ENCODE measurements around the gene CD28.

CD28 gene

DNA sequence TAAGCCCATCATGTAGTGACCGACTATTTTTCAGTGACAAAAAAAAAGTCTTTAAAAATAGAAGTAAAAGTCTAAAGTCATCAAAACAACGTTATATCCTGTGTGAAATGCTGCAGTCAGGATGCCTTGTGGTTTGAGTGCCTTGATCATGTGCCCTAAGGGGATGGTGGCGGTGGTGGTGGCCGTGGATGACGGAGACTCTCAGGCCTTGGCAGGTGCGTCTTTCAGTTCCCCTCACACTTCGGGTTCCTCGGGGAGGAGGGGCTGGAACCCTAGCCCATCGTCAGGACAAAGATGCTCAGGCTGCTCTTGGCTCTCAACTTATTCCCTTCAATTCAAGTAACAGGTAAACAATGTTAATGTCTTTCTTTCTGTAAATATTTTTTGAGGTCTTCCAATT lies at the start of gene CD28:
Gene CD28, plus strand, starts transcription at position 237 of the 400 bp plus-strand sequence. Its CDS starts 58 bp downstream, at position 295.
- DNase-seq (ENCODE audit: low read depth in 2 of 2): peak; percentile 70 to 77

- no peak for DNase-seq (ENCODE audit: low read depth in 2 of 2)
These were observed 46.9 kb upstream of the CD28 start for GRCh38 chr2:203659331-203660049.

GRCh38 chr2:203660465-203660864 lies 46.0 kb upstream of the CD28 start:
- no peak for DNase-seq (ENCODE audit: low read depth in 2 of 2)

DNA sequence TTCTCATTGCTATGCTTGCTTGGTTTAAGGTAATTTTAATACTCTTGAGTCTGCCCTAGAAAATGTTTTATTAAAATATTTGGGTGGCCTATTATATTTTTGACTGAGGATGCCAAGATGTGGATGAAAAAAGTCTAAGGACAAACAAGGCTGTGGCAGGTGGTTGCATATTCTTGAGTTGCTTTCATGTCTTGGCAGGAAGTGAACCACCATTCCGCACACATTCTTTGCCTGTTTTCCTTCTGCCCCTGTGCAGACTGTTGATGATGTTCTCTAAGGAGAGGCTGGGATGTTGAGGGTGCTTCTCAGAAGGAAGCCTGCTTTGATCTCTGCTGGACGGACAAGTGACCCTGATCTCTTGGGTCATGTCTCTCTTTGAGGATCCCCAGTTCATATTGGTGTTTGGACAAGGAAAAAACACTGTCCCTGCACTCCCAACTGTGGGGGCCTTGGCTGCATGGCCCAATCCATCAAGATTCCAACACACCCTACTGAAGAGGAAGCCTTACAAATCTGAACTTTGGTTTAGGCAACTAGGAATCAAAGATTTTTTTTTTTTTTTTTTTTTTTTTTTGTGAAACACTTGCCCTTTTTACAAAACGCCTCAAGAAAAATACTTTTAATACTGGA lies 45.0 kb upstream of the CD28 start:
- DNase-seq (ENCODE audit: low read depth in 2 of 2): no peak

DNA sequence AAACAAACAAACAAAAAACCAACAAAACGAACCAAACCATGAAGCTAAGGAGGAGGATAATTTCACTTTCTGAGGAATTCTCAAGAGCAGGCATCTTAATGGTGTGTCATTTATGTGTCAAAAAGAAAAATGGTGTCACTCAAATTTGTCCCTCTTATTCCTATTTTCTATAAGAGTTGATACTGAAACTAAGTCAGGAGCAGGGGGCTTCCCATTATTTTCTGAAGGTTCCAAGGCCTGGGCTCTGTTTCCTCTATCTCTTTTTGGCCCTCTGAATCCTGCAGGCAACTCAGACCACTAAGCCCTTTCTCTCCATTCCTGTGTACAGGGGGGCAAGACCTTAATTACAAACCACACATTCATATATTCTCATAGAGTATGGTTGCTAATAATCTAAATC lies 44.0 kb upstream of the CD28 start:
- no peak for DNase-seq (ENCODE audit: low read depth in 2 of 2)

DNA sequence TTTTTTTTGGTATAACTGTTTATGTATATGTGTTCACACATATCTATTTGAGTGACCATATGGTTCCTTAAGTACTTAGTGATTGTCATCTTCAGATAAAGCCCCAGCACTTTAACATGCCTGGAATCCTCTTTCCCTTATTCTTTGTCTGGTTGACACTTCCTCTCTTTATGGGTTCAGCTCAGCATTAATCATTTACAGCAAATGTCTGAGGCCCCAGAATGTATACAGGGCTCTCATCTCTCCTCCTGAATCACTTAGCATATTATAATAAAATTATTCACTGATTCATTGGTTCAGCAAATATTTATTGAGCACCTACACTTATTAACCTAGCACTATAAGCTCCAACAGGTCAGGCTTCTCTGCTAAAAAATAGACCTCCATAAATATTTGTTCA lies 43.5 kb upstream of the CD28 start:
- no peak for DNase-seq (ENCODE audit: low read depth in 2 of 2)

GRCh38 chr2:203664029-203664755 lies 42.2 kb upstream of the CD28 start:
- DNase-seq (ENCODE audit: low read depth in 2 of 2): no peak

DNA sequence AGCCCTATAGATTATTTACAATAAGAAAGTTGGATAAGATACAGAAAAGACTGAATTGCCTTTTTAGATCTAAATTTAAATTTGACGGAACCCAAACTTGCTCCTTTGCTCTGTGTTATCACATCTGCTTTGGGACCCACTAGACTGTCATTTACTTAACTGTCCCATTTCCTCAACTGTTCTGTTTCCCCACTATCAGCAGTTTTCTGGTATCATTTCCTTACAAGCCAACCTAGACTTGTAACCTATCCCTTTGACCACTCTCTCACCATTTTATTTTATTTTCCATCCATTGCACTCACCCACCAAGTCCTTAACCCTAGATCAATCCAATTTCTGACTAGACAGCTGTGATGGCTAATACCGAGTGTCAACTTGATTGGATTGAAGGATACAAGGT lies 38.6 kb upstream of the CD28 start:
- no peak for DNase-seq (ENCODE audit: low read depth in 2 of 2)

GRCh38 chr2:203669820-203670219 lies 36.6 kb upstream of the CD28 start:
- DNase-seq (ENCODE audit: low read depth in 2 of 2): no peak

GRCh38 chr2:203670939-203671338 lies 35.5 kb upstream of the CD28 start:
- DNase-seq (ENCODE audit: low read depth in 2 of 2): no peak

DNA sequence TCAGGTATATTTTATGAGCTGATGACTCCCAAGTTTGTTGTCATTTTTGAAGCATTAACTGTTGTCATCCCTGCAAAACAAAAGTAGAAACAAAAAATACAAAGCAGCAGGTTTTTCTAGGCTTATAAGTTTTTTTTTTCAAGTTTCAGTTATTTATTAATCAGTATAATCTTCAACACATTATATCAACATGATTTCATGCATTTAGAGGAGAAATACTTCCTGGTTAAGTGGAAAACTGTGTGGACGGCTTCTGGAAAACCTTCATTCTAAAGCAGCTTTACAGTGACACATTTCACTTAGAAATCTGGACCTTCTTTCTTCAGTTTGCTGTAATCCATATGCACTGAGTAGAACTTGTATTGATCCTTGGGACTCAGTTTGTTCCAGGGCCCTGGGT lies 34.6 kb upstream of the CD28 start:
- no peak for DNase-seq (ENCODE audit: low read depth in 2 of 2)

- no peak for DNase-seq (ENCODE audit: low read depth in 2 of 2)
These were observed 33.6 kb upstream of the CD28 start for GRCh38 chr2:203672856-203673255.

DNA sequence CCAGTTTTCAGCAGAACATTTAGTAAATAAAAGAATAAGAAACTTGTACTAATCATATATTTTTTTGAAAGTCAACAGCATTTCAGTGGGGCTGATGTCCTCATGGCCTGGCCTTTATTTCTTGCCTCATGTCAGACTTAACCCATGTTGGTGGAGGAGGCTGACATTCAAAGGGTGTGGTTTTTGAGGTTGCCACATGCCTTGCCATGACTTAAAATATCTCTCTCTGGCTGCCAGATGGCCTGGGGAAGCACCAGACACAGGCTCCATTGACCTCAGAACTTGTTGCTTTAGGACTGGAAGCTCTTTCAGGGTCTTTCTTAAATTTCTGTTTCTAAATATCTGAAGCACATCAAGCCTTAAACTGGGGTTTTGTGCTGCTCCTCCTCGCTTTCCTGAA lies 32.5 kb upstream of the CD28 start:
- no peak for DNase-seq (ENCODE audit: low read depth in 2 of 2)

DNA sequence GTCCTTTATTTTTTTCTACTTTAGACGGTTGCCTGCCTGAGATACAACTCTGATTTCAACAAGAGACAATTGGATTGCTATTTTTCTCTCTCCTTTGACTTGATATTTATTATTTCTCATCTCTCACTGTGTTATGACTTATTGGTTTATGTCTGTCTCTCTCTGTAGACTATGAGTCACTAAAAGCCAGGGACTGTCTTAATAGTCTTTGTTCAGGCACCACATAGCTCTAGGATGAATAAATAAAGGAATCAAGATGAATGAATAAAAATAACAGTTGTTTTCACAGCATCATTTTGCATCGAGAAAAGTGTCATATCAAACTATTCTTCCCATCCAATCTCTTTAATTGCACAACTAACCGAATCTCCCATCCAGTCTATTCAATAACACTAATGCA lies 31.4 kb upstream of the CD28 start:
- no peak for DNase-seq (ENCODE audit: low read depth in 2 of 2)

DNA sequence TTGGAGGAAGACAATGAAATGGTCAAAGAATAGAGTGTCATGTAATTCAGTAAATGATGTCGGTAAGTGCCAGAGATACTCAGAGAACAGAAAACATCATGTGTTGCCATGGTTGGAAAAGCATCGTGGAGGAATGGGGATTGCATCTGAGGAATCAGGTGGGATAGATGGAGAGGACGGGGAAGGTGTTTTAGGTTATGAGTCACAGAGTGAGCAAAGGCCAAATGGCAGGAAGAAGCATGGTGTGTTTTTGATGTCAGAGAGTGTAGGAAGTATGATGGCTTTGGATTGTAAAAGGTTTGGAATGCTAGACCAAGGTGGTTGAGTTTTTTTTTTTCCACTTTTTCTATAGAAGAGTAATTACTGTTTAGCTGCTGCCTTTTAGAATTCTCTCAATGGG lies 27.5 kb upstream of the CD28 start:
- DNase-seq (ENCODE audit: low read depth in 2 of 2): no peak

- no peak for DNase-seq (ENCODE audit: low read depth in 2 of 2)
These were observed 27.0 kb upstream of the CD28 start for GRCh38 chr2:203679401-203679800.

DNA sequence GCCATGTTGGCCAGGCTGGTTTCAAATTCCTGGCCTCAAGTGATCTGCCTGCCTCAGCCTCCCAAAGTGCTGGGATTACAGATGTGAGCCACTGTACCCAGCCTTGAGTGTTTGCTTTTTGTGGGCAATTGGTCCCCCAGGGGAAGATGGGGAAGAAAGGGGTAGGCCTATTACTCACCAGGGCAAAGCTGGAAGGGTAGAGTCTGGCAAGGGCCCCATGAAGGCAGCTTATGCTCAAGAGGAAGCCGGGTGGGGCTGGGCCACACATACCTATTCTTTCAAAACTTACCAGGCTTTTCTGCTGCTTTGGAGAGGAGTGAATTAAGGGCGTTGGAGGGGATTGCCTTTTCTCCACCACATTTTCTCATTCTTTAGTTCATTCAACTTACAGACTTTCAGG lies 24.5 kb upstream of the CD28 start:
- DNase-seq (ENCODE audit: low read depth in 2 of 2): no peak

DNA sequence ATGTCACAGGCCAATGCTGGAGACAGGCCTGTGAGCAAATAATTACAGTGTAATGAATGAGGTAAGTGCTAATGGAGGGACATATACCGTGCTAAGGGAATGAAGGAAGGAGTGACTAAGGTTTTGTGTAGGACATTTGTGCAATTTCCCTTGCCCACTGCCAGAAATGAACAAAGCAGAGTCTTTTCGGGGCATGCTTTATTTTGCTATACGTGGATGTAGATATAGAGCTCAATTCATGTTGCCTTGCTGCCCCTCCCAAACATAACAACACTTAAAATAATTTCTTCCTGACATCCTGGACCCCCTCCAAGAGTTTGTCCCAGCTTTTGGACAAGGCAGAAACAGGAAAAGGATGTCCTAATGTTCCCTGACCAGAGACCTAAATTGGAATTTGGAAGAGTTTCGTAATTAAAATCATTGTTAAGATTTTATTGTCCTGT lies 23.7 kb upstream of the CD28 start:
- no peak for DNase-seq (ENCODE audit: low read depth in 2 of 2)

DNA sequence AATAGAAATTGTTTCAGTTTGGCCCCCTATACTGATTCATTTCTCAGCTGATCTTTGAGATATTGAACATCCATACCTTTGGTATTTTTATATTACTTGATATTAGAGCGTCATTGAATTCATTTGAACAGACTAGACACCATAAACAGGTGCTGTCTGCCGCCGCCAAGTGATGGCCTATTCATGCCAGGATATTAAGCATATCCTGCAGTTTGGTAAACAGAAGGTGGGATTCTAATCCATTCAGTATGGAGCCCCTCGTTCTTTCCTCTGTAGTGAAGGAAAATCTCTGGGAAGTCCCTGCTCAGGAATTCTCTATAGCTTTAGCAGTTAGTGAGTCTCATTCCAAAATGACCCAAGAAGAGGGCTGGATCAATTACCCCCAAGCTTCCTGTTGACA lies 23.0 kb upstream of the CD28 start:
- DNase-seq (ENCODE audit: low read depth in 2 of 2): no peak

DNA sequence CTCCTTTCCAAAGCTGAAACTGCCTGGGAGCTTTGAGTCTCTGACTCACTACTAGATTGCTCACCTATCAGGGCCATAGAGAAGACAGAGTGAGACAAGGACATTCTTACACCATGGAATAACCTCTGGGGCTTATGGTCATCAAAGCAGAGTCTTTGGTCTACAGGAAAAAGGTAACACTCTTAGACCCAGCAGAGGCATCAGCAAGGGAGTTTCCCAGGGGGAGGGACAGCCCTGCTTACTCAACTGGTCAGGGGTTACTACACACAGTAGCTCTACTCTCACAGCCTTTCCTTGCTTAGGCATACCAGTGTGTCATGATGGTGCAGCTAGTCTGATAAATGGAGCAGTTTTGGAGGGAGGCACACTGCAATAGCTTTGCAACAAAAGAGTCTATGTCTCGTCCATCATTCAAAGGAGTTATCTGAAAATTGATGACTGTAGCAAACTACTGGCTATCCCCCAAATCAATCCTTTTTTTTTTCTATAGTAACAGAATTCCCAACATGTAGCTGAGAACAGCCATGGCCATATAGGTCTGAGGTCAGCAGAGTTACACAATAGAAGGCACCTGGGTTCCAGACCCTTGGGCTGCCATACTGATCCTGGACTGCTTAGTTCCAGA lies 22.4 kb upstream of the CD28 start:
- DNase-seq (ENCODE audit: low read depth in 2 of 2): no peak

DNA sequence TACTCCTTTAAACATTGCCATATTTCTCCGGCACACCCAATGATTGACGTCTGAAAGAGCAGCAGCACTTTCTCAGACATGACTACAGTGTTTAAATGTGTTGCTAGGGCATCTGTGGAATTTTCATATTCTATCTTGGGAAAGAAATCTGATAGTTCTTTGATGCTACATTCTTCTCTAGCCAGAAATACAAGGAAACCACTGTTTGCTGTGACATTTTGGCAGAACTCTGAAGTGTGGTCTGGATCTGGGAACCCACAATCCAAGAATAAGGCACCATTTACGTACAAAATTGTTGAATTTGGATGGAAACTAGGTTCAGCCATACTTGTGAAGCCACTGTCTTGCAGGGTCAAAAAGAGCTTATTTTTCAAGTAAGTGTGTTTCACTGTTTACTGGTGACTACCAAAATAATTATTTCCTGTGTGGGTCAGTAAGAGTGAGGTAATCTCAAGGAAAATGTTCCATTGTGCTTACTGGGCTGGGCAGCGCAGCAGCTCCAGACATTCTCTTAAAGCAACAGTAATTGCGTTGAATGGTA lies 21.3 kb upstream of the CD28 start:
- DNase-seq (ENCODE audit: low read depth in 2 of 2): no peak

DNA sequence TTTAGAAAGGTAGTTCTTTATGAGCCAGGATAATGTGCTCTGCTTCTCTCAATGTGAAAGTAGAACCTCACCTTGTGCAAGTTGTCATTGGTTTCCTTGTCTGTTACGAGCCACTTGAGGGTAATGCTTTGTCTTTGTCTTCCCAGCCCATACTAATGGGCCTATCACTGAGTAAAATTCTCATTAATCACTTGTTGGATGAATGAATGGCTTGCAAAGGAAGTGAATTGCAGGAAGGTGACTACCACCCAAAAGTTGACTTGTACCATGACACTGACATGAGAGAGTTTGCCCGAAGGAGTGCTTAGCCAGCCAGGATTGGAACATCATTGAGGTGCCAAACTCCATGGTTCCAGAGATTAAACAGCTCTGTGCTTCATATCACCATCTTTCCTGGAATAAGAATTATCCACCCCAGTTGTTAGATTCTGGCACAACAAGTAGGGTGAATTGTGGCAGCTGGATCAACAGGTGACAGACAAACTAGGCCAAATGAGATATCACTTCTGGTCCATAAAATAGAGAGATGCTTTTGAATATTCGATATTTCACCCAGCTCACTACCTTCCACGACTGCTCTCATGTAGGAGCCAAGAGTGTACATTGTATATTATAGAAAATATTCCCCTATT lies 20.5 kb upstream of the CD28 start:
- no peak for DNase-seq (ENCODE audit: low read depth in 2 of 2)
